ENCODE data around the gene GRB10. TPM values are rescaled to one million over a fixed set of nuclear protein-coding genes. Genes with fewer than 3 reads are reported as not detected.

The GRB10 gene
- total and polyA plus RNA-seq, 2 donors (not counting 3 experiments of a cell fraction or from before 2014, with no cell fraction given), result 43.7 to 240 TPM

GRCh38 chr7:50803359-50804337, 21.0 kb upstream of the GRB10 start:
- Histone ChIP-seq H3K4me2 (ENCODE audit: insufficient read depth, low read length) (no peak overlapping the region), H2AFZ (ENCODE audit: low read depth, low read length) (no peak overlapping the region), H3K36me3 (ENCODE audit: control insufficient read depth in 2 of 2, extremely low read depth in 1 of 2, insufficient read depth in 2 of 2, low read length in 2 of 2) (no peaks in the 10 kb centered on the region), H3K79me2 (ENCODE audit: control insufficient read depth, insufficient read depth, low read length) (no peaks in the 10 kb centered on the region), H3K9me3 (replicated peaks; ENCODE audit: control insufficient read depth, insufficient read depth, low read length) (no peaks in the 10 kb centered on the region), H4K20me1 (replicated peaks; ENCODE audit: control insufficient read depth, extremely low read depth, insufficient read depth, low read length) (no peaks in the 10 kb centered on the region), H3K4me3 (replicated peaks in 1 of 3; ENCODE audit: insufficient read depth in 1 of 3, low read depth in 1 of 3, low read length in 3 of 3) (no peak overlapping the region), H3K27ac (ENCODE audit: insufficient read depth, low read depth, low read length) (no peak overlapping the region), H3K9ac (replicated peaks; ENCODE audit: extremely low read depth, insufficient read depth, low read length) (no peak overlapping the region), H3K9me1 (replicated peaks; ENCODE audit: control insufficient read depth, extremely low read depth, insufficient read depth, low read length) (no peaks in the 10 kb centered on the region), H3K27me3 (ENCODE audit: control insufficient read depth in 2 of 2, insufficient read depth in 2 of 2, low read length in 2 of 2) (peaks cover 0 to 4% of the 10 kb centered on the region in 2 experiments), H3K4me1 (ENCODE audit: control insufficient read depth, extremely low read depth, insufficient read depth, low read length) (peaks cover 11% of the 10 kb centered on the region)
- ChIA-PET CTCF (no interaction called here), POLR2A (no interaction called here)
- intact Hi-C loops (cut with micrococcal nuclease), result no loop called here
- dilution Hi-C loops (cut with MboI; ENCODE audit: extremely low pct_ligation_motif_present, low sequenced_read_pairs), result no loop called here
- no TSS peak for BruUV-seq (replicated peaks)
- DNase-seq (ENCODE audit: low read depth, low spot score) (no peak), FAIRE-seq (peak; percentile 21)
- TF ChIP-seq MAX (IDR thresholded peaks at IDR 0.05; ENCODE audit: insufficient read depth, insufficient read length) (no peak), GATA2 (IDR thresholded peaks at IDR 0.05; ENCODE audit: insufficient read depth, insufficient read length, low read depth, low read length) (peak; percentile 18)

DNA sequence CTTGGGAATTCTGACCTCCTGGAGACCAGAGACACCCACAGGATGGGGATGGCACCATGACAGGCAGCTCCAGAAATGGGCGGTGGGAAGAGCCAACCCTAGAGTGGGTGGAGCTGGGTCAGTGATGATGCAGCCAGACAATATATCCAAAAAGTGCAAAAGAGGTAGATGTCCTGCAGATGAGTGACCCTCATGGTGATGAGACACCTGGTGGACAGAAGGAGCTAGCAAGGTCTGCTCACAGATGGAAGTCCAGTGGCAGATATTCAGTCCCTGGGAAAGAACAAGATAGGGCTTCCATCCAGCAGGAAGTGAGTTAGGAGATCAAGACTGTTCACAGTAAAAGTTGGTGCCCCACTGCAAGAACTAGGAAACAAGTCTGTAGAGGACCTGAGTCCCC, 19.2 kb upstream of the GRB10 start:
- no peaks in the 10 kb centered on the region for H3K79me2 ChIP-seq (ENCODE audit: control insufficient read depth, insufficient read depth, low read length)
- POLR2A ChIA-PET, result no interaction called here
- FAIRE-seq, result no peak
- H4K20me1 ChIP-seq (replicated peaks; ENCODE audit: control insufficient read depth, extremely low read depth, insufficient read depth, low read length), result no peaks in the 10 kb centered on the region
- intact Hi-C loops (cut with micrococcal nuclease) (no loop called here), dilution Hi-C loops (cut with MboI; ENCODE audit: extremely low pct_ligation_motif_present, low sequenced_read_pairs) (no loop called here)
- H3K4me3 ChIP-seq (replicated peaks in 1 of 3; ENCODE audit: insufficient read depth in 1 of 3, low read depth in 1 of 3, low read length in 3 of 3), result no peak overlapping the region
- DNase-seq (ENCODE audit: low read depth, low spot score), result no peak
- H3K9me1 ChIP-seq (replicated peaks; ENCODE audit: control insufficient read depth, extremely low read depth, insufficient read depth, low read length), result no peaks in the 10 kb centered on the region
- H3K27me3 ChIP-seq (ENCODE audit: control insufficient read depth in 2 of 2, insufficient read depth in 2 of 2, low read length in 2 of 2), result peaks cover 0 to 4% of the 10 kb centered on the region in 2 experiments
- CTCF ChIA-PET, result interaction anchor here (3.1 kb wide), 1 partner anchor 36 kb away, joined by 7 read pairs; no protein-coding TSS in a partner anchor
- no TSS peak for BruUV-seq (replicated peaks)
- no peaks in the 10 kb centered on the region for H3K9me3 ChIP-seq (replicated peaks; ENCODE audit: control insufficient read depth, insufficient read depth, low read length)
- TF ChIP-seq CTCF (IDR thresholded peaks at IDR 0.05; ENCODE audit: extremely low read depth in 1 of 2, insufficient read depth in 1 of 2, low read depth in 1 of 2, low read length in 2 of 2) (no peak), POLR2AphosphoS5 (IDR thresholded peaks at IDR 0.05; ENCODE audit: insufficient read depth, low read depth, low read length) (no peak), GATA2 (IDR thresholded peaks at IDR 0.05; ENCODE audit: insufficient read depth, insufficient read length, low read depth, low read length) (no peak), MAX (IDR thresholded peaks at IDR 0.05; ENCODE audit: insufficient read depth, insufficient read length) (no peak), EZH2 (IDR thresholded peaks at IDR 0.05; ENCODE audit: borderline replicate concordance, low read depth, low read length, severe bottlenecking) (no peak), POLR2A (IDR thresholded peaks at IDR 0.05; ENCODE audit: low read depth, low read length) (no peak), FOS (IDR thresholded peaks at IDR 0.05; ENCODE audit: borderline replicate concordance, insufficient read depth, low read length) (no peak), JUN (IDR thresholded peaks at IDR 0.05; ENCODE audit: borderline replicate concordance, insufficient read depth, insufficient read length, low read depth) (no peak), MYC (IDR thresholded peaks at IDR 0.05; ENCODE audit: low read depth, low read length) (no peak)
- H3K36me3 ChIP-seq (ENCODE audit: control insufficient read depth in 2 of 2, extremely low read depth in 1 of 2, insufficient read depth in 2 of 2, low read length in 2 of 2), result no peaks in the 10 kb centered on the region
- H2AFZ ChIP-seq (ENCODE audit: low read depth, low read length), result no peak overlapping the region
- H3K4me1 ChIP-seq (ENCODE audit: control insufficient read depth, extremely low read depth, insufficient read depth, low read length), result peaks cover 11% of the 10 kb centered on the region
- no peak overlapping the region for H3K27ac ChIP-seq (ENCODE audit: insufficient read depth, low read depth, low read length)
- no peak overlapping the region for H3K9ac ChIP-seq (replicated peaks; ENCODE audit: extremely low read depth, insufficient read depth, low read length)
- no peak overlapping the region for H3K4me2 ChIP-seq (ENCODE audit: insufficient read depth, low read length)

Data from endothelial cell of umbilical vein (primary cell).